HG02759 (cell line): ENCODE measurements around the gene ICE2.

Source experiments
- ATAC-seq: cut with Tn5 transposase; IDR thresholded peaks from one replicate; pipeline ENCODE4 v1.9.1; 2021; ENCODE audit warnings: mild to moderate bottlenecking, moderate library complexity; ENCODE audit not compliant: unreplicated experiment

ICE2 gene

DNA sequence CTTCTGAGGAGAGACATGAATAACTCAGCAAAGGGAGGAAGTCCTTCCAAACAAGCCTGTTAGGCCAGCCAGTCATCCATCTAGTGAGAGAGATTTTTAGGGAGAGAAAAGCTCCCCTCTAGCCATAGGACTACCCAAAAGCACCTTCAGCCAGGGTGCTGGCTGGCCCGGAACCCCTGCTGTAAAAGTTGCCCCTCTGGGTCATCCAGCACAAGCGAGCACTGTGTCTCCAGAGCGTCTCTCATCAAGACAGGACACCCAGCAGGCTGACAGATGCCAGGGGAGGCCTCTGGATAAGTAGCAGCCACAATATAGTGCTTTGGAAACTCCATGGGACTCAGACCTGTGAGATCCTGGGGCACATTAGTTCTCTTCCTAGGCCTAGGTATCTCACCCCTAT lies 105.6 kb downstream of the ICE2 start:
- ATAC-seq = no peak

DNA sequence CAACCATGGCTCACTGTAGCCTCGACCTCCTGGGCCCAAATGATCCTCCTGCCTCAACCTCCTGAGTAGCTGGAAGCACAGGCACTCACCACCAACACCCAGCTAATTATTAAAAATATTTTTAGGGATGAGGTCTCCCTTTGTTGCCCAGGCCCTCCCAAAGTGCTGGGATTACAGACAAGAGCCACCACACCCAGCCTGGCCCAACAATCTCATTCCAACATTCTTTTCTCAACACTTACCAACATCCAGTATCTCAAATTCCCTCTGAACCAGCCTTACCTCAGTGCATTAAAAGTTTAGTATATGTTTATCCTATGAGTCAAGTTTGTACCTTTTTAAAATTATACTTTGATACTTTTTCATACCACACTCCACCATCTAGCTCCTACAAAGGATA lies 106.2 kb downstream of the ICE2 start:
- no peak for ATAC-seq

- no peak for ATAC-seq
Measured at GRCh38 chr15:60372227-60372626, 106.7 kb downstream of the ICE2 start.

- no peak for ATAC-seq
Measured at GRCh38 chr15:60371175-60372051, 107.5 kb downstream of the ICE2 start.

DNA sequence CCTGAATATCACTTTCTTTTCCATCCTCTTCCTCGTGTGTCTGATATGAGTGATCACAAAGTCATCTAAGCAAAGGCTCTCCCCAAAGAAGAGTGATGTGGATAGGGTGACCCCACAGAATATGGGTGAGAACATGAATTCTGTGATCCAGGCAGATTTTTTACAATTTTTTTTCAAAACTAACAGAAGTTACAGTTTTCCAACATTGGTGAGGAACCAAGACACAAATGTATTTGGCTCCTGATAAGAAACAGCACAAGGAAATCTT lies 108.1 kb downstream of the ICE2 start:
- no peak for ATAC-seq

DNA sequence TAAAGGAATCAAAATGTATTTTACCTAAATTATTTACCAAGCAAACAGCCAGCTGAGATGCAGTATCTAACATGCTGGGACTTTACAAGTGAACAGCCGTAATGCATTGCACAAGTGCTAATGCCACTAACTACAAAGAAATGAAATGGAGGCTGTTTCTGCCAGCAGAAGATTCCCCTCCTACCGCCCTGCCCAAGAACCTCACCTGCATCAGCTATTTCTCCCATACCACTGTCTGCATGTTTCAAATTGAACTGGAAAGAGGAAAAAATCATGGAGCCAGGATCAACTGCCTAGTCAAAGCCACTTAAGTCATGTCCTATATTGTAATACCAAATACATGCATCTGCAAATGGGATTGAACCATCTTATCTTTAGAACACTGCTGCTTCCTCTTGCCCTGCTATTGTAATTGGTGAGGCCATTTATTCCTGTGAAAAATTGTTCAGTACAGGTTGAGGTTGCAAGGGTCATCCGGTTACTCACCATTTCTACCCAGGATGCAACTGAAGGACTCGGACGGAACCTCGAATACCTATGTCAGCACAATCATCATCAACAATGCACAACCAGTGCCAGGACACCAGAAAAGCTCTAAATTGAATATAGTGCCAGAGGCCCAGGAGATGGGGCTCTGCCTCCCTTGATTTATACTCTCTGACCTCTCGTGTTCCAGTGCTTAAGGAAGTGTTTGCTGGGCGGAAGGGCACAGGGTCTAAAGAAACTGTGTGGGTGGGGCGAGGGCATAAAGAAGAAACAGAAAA lies 108.7 kb downstream of the ICE2 start:
- ATAC-seq = no peak

GRCh38 chr15:60369696-60370095 lies 109.2 kb downstream of the ICE2 start:
- no peak for ATAC-seq
